Measurements from ENCODE around the gene NKX1-2.

- TF ChIP-seq EGR1 (IDR thresholded peaks at IDR 0.05; ENCODE audit: low read depth) (no peak), CTCF (IDR thresholded peaks at IDR 0.05 in 2 of 3, conservative IDR thresholded peaks at IDR 0.05 in 1 of 3; ENCODE audit: borderline replicate concordance in 1 of 3, insufficient read depth in 1 of 3, low read depth in 2 of 3, low read length in 2 of 3) (no peak), EZH2 (IDR thresholded peaks at IDR 0.05) (no peak), MAX (IDR thresholded peaks at IDR 0.05) (no peak), ELF1 (IDR thresholded peaks at IDR 0.05; ENCODE audit: borderline replicate concordance, low read depth) (no peak), SIN3A (IDR thresholded peaks at IDR 0.05; ENCODE audit: low read depth) (no peak)
Observed at GRCh38 chr10:124472071-124472470, 22.2 kb upstream of the NKX1-2 start.
